Measurements from ENCODE around the gene NELFA. TPM values are rescaled to one million over a fixed set of nuclear protein-coding genes. Genes with fewer than 3 reads are reported as not detected.

Gene NELFA
- total RNA-seq, 1 experiment from 2014 or later = 27.0 TPM

DNA sequence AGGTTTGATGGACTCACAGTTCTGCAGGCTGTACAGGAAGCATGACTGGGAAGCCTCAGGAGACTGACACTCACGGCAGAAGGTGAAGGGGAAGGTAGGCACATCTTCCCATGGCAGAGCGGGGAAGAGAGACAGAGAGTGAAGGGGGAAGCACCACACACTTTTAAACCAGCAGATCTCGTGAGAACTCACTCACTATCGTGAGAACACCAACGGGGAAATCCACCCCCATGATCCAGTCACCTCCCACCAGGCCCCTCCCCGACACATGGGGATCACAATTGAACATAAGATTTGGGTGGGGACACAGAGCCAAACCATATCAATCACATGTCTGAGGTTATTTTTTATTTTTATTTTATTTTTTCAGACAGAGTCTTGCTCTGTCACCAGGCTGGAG lies 45.4 kb upstream of the NELFA start:
- DNase-seq (ENCODE audit: low read depth, low spot score) (no peak), ATAC-seq (no peak)
- BruUV-seq (replicated peaks) = no TSS peak
- TF ChIP-seq POLR2AphosphoS5 (IDR thresholded peaks at IDR 0.05; ENCODE audit: low read depth, low read length) (no peak), TCF7L2 (IDR thresholded peaks at IDR 0.05; ENCODE audit: low read depth, low read length) (no peak), SIN3A (IDR thresholded peaks at IDR 0.05; ENCODE audit: borderline replicate concordance, insufficient read depth, low read depth, low read length) (no peak)
- TF ChIP-seq, protein P1, sequence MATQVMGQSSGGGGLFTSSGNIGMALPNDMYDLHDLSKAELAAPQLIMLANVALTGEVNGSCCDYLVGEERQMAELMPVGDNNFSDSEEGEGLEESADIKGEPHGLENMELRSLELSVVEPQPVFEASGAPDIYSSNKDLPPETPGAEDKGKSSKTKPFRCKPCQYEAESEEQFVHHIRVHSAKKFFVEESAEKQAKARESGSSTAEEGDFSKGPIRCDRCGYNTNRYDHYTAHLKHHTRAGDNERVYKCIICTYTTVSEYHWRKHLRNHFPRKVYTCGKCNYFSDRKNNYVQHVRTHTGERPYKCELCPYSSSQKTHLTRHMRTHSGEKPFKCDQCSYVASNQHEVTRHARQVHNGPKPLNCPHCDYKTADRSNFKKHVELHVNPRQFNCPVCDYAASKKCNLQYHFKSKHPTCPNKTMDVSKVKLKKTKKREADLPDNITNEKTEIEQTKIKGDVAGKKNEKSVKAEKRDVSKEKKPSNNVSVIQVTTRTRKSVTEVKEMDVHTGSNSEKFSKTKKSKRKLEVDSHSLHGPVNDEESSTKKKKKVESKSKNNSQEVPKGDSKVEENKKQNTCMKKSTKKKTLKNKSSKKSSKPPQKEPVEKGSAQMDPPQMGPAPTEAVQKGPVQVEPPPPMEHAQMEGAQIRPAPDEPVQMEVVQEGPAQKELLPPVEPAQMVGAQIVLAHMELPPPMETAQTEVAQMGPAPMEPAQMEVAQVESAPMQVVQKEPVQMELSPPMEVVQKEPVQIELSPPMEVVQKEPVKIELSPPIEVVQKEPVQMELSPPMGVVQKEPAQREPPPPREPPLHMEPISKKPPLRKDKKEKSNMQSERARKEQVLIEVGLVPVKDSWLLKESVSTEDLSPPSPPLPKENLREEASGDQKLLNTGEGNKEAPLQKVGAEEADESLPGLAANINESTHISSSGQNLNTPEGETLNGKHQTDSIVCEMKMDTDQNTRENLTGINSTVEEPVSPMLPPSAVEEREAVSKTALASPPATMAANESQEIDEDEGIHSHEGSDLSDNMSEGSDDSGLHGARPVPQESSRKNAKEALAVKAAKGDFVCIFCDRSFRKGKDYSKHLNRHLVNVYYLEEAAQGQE (IDR thresholded peaks at IDR 0.05; ENCODE audit: insufficient read depth in 1 of 2, low read depth in 2 of 2, low read length in 1 of 2) = no peak
- TF ChIP-seq, protein P2, sequence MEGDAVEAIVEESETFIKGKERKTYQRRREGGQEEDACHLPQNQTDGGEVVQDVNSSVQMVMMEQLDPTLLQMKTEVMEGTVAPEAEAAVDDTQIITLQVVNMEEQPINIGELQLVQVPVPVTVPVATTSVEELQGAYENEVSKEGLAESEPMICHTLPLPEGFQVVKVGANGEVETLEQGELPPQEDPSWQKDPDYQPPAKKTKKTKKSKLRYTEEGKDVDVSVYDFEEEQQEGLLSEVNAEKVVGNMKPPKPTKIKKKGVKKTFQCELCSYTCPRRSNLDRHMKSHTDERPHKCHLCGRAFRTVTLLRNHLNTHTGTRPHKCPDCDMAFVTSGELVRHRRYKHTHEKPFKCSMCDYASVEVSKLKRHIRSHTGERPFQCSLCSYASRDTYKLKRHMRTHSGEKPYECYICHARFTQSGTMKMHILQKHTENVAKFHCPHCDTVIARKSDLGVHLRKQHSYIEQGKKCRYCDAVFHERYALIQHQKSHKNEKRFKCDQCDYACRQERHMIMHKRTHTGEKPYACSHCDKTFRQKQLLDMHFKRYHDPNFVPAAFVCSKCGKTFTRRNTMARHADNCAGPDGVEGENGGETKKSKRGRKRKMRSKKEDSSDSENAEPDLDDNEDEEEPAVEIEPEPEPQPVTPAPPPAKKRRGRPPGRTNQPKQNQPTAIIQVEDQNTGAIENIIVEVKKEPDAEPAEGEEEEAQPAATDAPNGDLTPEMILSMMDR (IDR thresholded peaks at IDR 0.05) = no peak
- Histone ChIP-seq H3K4me3 (ENCODE audit: low read depth in 2 of 2, low read length in 2 of 2) (no peak overlapping the region), H3K27ac (ENCODE audit: low read length) (no peak overlapping the region), H3K9me3 (ENCODE audit: control insufficient read depth, insufficient read depth, low read depth, low read length) (no peaks in the 10 kb centered on the region), H3K27me3 (ENCODE audit: control insufficient read depth, insufficient read depth, low read length) (no peaks in the 10 kb centered on the region), H3K4me1 (ENCODE audit: control insufficient read depth, insufficient read depth, low read length) (no peaks in the 10 kb centered on the region), H3K36me3 (ENCODE audit: control insufficient read depth, insufficient read depth, low read length) (no peaks in the 10 kb centered on the region)
- ChIA-PET POLR2A (no interaction called here), CTCF (no interaction called here)
- intact Hi-C loops (cut with micrococcal nuclease; ENCODE audit: unreplicated experiment) (no loop called here), in situ Hi-C loops (cut with HindIII; ENCODE audit: low pct_unique_long_range_greater_than_20kb, low sequenced_read_pairs) (no loop called here)

DNA sequence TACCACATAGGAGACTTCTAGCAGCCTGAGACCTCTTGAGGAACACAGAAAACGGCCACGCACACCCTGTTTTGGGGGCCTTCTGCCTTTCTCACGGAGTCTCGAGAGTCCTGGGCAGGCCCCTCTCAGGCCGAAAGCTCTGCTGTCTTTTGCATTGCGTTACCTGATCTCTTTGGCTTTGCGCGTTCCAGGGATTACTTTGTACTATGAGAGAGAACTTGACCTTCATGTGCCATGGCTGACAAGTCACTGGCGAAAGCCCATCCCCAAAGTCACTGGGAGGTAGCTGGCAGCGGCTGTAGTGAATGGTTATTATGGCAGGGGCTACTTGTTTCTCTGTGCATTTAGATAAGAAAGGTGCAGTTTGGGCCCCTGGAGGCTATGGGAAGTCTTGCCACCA lies 42.3 kb upstream of the NELFA start:
- in situ Hi-C loops (cut with HindIII; ENCODE audit: low pct_unique_long_range_greater_than_20kb, low sequenced_read_pairs) (no loop called here), intact Hi-C loops (cut with micrococcal nuclease; ENCODE audit: unreplicated experiment) (no loop called here)
- no peak overlapping the region for H3K4me3 ChIP-seq (ENCODE audit: low read depth in 2 of 2, low read length in 2 of 2)
- POLR2A ChIA-PET = no interaction called here
- no peaks in the 10 kb centered on the region for H3K36me3 ChIP-seq (ENCODE audit: control insufficient read depth, insufficient read depth, low read length)
- H3K27me3 ChIP-seq (ENCODE audit: control insufficient read depth, insufficient read depth, low read length) = no peaks in the 10 kb centered on the region
- no peaks in the 10 kb centered on the region for H3K4me1 ChIP-seq (ENCODE audit: control insufficient read depth, insufficient read depth, low read length)
- CTCF ChIA-PET = no interaction called here
- ATAC-seq (no peak), DNase-seq (ENCODE audit: low read depth, low spot score) (no peak)
- no peak for TF ChIP-seq TCF7L2 (IDR thresholded peaks at IDR 0.05; ENCODE audit: low read depth, low read length)
- no peak for TF ChIP-seq SIN3A (IDR thresholded peaks at IDR 0.05; ENCODE audit: borderline replicate concordance, insufficient read depth, low read depth, low read length)
- TF ChIP-seq, protein P2 (IDR thresholded peaks at IDR 0.05) = no peak
- TF ChIP-seq, protein P1 (IDR thresholded peaks at IDR 0.05; ENCODE audit: insufficient read depth in 1 of 2, low read depth in 2 of 2, low read length in 1 of 2) = no peak
- no peak for TF ChIP-seq POLR2AphosphoS5 (IDR thresholded peaks at IDR 0.05; ENCODE audit: low read depth, low read length)
- H3K27ac ChIP-seq (ENCODE audit: low read length) = no peak overlapping the region
- BruUV-seq (replicated peaks) = no TSS peak
- H3K9me3 ChIP-seq (ENCODE audit: control insufficient read depth, insufficient read depth, low read depth, low read length) = no peaks in the 10 kb centered on the region
